ENCODE results near the gene LPCAT4. TPM values are rescaled to one million over a fixed set of nuclear protein-coding genes. Genes with fewer than 3 reads are reported as not detected.
"Not testable (repeated sequence)": the region's sequence is repeated elsewhere in the genome, so short reads cannot be mapped to it uniquely, and the experiment has no call there.

Gene LPCAT4, protein sequence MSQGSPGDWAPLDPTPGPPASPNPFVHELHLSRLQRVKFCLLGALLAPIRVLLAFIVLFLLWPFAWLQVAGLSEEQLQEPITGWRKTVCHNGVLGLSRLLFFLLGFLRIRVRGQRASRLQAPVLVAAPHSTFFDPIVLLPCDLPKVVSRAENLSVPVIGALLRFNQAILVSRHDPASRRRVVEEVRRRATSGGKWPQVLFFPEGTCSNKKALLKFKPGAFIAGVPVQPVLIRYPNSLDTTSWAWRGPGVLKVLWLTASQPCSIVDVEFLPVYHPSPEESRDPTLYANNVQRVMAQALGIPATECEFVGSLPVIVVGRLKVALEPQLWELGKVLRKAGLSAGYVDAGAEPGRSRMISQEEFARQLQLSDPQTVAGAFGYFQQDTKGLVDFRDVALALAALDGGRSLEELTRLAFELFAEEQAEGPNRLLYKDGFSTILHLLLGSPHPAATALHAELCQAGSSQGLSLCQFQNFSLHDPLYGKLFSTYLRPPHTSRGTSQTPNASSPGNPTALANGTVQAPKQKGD
- total RNA-seq (10 to 100 TPM in 2 of 4 donors, 1 to 10 TPM in 2; 8.4 to 13.1 (median 10.2) TPM), polyA plus RNA-seq (1 to 10 TPM; 6.7 to 8.5 (median 7.7) TPM)
- long read RNA-seq, donor 1, partial matches to known transcripts: 2 of 4 reads
- long read RNA-seq, donor 1, other reads (novel, unspliced or antisense): 0 of 4 reads
- long read RNA-seq, donor 2, partial matches to known transcripts: 0 of 5 reads
- long read RNA-seq, donor 2, other reads (novel, unspliced or antisense): 1 of 5 reads

DNA sequence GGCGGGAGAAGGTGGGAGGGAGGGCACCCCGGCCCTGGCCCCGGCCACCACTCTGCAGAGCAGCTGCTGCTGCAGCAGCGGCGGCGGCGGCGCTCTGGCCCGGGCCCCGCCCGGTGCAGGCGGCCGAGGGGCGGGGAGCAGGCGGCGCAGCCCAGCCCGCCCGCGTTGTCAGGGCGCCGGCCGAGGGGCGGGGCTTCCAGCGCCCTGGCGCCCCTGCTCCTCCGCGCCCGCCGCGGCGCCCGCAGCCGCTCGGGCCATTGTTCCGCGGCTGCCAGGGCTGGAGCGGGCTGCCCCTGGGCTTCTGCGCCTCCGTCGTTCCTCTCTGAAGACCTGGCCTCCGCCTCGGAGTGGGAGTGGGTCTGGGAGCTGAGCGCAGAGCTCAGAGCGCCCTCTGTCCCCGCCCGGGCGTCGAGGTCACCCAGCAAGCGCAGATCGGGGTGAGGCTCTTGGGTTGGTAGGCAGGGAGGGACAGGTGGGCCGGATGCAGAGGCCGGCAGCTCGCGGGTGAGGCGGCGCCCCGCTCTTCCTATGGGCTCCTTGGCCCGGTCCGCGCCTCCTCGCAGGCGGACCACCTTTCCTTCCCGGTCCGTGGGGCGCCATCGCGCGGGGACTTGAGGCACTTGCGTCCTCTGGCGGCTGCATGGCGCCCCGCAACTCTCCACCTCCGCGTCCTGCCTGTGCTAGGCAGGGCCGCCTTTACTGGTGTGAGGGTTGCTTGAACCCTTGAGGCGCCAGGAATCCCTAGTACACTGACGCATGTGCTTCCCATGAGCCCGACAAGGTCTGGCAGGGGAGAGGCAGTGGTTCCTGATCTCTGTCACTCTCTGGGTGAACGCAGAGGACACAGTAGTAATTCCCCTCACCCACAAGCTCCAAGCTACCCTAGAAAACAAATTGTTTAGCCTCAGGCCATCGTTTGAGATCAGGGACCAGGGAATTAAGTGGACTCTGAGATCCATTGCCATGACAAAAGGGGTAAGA, at the start of gene LPCAT4:
Gene LPCAT4, minus strand, starts transcription at position 96 of the 981 bp plus-strand sequence. CDS start 96 bp downstream, outside the sequence.
- Histone ChIP-seq H3K4me3 (peak within 1 kb of the TSS; percentile 98), H3K9me3 (no peaks in the 10 kb centered on the region), H3K36me3 (ENCODE audit: insufficient read depth in 1 of 2, low read depth in 1 of 2) (peaks cover 0 to 15% of the 10 kb centered on the region in 2 donors), H3K4me1 (peaks cover 9% of the 10 kb centered on the region), H3K27me3 (ENCODE audit: insufficient read depth in 3 of 3, low read length in 2 of 3) (no peaks in the 10 kb centered on the region), H3K27ac (peak within 1 kb of the TSS; percentile 97)
- 0 to 1% (median 0%) methylated on average over 43 to 80 of the region's 80 CpGs for WGBS, 3 donors
- TF ChIP-seq, protein P1, sequence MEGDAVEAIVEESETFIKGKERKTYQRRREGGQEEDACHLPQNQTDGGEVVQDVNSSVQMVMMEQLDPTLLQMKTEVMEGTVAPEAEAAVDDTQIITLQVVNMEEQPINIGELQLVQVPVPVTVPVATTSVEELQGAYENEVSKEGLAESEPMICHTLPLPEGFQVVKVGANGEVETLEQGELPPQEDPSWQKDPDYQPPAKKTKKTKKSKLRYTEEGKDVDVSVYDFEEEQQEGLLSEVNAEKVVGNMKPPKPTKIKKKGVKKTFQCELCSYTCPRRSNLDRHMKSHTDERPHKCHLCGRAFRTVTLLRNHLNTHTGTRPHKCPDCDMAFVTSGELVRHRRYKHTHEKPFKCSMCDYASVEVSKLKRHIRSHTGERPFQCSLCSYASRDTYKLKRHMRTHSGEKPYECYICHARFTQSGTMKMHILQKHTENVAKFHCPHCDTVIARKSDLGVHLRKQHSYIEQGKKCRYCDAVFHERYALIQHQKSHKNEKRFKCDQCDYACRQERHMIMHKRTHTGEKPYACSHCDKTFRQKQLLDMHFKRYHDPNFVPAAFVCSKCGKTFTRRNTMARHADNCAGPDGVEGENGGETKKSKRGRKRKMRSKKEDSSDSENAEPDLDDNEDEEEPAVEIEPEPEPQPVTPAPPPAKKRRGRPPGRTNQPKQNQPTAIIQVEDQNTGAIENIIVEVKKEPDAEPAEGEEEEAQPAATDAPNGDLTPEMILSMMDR (IDR thresholded peaks at IDR 0.05): peak; percentile 95
- intact Hi-C loops (cut with DNase I): loop anchor here in 1 of 2 donors (1.0 kb wide), 2 partner anchors 24 to 125 kb away; partner anchors contain the start of genes NOP10 and NUTM1
- DNase-seq (peak; percentile 87 to 93), ATAC-seq (peak; percentile 94 to 96 (median 96))

DNA sequence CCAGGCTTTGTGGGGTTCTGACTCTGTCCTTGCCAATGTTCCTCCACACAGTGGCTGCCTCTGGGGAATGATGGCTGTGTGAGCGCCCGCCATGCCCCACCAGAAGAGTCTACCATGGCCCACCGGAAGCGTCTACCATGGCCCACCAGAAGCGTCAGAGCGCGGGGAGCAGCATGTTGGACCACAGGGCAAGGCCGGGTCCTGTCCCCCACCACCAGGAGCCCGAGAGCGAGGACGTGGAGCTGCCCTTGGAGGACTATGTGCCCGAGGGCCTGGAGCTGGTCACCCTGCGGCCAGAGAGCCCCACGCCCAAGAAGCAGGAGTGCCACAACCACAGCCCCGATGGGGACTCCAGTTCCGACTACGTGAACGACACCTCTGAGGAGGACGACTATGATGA, 42.5 kb upstream of the LPCAT4 start:
- H3K27ac ChIP-seq; H3K9me3 ChIP-seq; intact Hi-C loops (cut with DNase I); ATAC-seq; H3K36me3 ChIP-seq (ENCODE audit: insufficient read depth in 1 of 2, low read depth in 1 of 2); H3K4me1 ChIP-seq; H3K4me3 ChIP-seq; H3K27me3 ChIP-seq (ENCODE audit: insufficient read depth in 3 of 3, low read length in 2 of 3); DNase-seq: not testable (repeated sequence)
- WGBS, 3 donors: 97 to 100% (median 99%) methylated on average over 4 to 9 of the region's 19 CpGs

DNA sequence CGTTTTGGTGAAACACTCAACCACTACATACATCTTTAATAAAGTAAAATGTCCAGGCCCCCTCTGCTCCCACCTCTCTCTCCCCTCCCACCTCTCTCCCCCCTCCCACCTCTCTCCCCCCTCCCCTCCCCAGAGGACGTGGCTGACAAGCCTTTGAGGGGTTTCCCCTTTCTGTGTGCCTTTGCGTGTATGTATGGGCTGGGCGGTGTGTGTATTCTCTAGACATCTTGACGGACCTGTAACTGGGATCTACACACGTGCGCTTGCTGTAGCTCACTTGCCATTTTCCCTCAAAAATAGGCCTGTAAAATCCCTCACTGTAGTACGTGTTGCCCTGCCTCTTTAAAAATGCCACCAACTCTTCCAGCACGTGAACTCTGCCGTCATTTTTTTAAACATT, 42.0 kb upstream of the LPCAT4 start:
- ATAC-seq; H3K27ac ChIP-seq; H3K4me3 ChIP-seq; H3K36me3 ChIP-seq (ENCODE audit: insufficient read depth in 1 of 2, low read depth in 1 of 2); H3K4me1 ChIP-seq; intact Hi-C loops (cut with DNase I); H3K9me3 ChIP-seq; DNase-seq; H3K27me3 ChIP-seq (ENCODE audit: insufficient read depth in 3 of 3, low read length in 2 of 3): not testable (repeated sequence)
- WGBS, 3 donors: 64 to 81% (median 79%) methylated on average over 2 to 3 of the region's 10 CpGs

DNA sequence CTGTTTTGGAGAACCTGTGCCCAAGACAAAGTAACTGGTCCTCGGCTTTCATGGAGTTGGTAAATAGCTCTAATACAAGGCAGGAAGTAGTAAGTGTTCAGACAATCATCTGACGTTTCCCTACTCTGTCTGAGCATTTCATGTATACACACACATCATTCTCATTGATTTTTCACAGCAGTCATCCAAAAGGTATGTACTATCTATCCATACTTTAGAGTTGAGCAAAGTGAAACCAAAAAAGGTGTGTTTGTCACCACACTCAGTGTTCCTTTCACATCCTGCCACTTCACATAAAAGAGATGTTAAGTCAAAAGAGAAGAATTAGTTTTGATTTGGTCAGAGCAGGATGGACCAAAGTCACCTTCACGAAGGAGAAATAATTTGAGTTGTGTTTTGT, 36.9 kb upstream of the LPCAT4 start:
- H3K27me3 ChIP-seq (ENCODE audit: insufficient read depth in 3 of 3, low read length in 2 of 3); H3K4me3 ChIP-seq; DNase-seq; intact Hi-C loops (cut with DNase I); H3K9me3 ChIP-seq; H3K27ac ChIP-seq; ATAC-seq; H3K4me1 ChIP-seq; H3K36me3 ChIP-seq (ENCODE audit: insufficient read depth in 1 of 2, low read depth in 1 of 2): not testable (repeated sequence)
- WGBS, 3 donors: no CpG with 5 or more reads among the region's 3 CpGs

DNA sequence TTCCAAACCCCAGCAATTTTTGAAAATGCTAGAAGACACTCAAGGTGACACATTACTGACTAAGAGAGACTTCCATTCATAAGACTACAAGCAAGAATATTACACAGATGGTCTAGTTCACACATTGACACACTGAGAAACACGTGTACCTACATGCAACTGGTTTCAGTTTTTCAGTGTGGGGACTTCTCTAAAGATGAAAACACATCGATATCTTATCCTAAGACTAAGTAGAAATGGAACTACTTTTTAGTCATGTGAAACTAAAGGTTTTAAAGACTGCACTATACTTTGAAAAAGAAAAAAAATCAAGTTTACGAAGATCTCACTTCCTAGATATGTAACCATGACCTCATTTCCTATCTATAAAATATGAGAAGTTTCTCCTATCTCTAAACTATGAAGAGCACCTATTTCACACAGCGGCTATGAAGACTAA, 36.2 kb upstream of the LPCAT4 start:
- 98 to 100% (median 99%) methylated on average over 1 of the region's 4 CpGs for WGBS, 3 donors
- ATAC-seq; H3K4me3 ChIP-seq; H3K9me3 ChIP-seq; intact Hi-C loops (cut with DNase I); H3K4me1 ChIP-seq; DNase-seq; H3K36me3 ChIP-seq (ENCODE audit: insufficient read depth in 1 of 2, low read depth in 1 of 2); H3K27ac ChIP-seq; H3K27me3 ChIP-seq (ENCODE audit: insufficient read depth in 3 of 3, low read length in 2 of 3): not testable (repeated sequence)

DNA sequence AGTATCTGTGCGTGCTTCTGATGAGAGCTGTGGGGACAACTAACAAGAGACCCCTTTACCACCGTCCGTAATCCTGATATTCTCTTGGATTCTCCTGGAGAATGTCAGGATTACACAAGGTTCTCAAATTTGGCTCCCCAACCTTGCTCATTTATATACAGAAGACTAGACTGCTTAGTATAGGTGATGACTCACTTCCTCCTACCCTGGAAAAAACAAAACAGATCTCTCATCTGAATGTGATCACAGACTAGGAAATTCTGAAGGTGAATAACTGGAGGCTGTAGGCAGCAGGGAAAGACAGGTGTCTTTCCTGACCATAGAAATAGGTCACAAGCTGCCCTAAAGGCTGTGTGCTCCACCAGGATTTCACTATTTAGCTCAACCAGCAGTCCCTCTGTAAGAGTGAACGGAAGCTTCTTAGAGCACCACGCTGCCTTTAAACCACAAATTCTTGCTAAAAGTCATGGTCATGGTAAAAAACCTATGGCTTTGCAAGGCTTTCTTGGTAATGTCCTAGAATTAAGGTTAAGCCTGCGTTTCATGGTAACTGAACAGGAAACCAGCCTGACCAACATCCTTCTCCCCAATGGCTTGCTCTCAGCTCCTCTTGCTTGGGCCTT, 30.8 kb upstream of the LPCAT4 start:
- H3K4me1 ChIP-seq; intact Hi-C loops (cut with DNase I): not testable (repeated sequence)
- WGBS, 3 donors: 84 to 94% (median 90%) methylated on average over 2 to 3 of the region's 6 CpGs

DNA sequence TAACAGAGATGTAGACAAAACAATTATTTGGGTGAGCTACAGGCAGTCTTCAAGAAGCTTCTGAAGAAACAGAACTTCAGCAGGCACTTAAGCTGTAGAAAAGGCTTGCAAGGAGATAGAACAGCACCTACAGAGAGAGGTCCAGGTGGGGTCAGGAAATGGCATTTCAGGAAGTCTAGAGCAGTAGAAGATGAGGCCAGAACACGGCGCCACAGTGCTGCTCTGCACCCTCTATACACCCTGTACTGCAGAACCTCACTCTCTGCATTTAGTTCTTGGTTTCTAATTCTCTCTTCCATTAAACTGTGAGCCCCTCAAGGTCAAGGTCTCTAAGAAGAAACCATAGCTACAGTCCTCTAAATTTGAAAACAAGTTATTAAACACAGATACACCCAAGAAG, 26.0 kb upstream of the LPCAT4 start:
- H3K4me1 ChIP-seq; H3K4me3 ChIP-seq; H3K27ac ChIP-seq; intact Hi-C loops (cut with DNase I); H3K9me3 ChIP-seq; H3K36me3 ChIP-seq (ENCODE audit: insufficient read depth in 1 of 2, low read depth in 1 of 2); ATAC-seq; H3K27me3 ChIP-seq (ENCODE audit: insufficient read depth in 3 of 3, low read length in 2 of 3); DNase-seq: not testable (repeated sequence)
- 100% methylated on average over 2 of the region's 2 CpGs; no CpG with 5 or more reads in 2 of the 3 donors for WGBS, 3 donors

More for the DNA sequence above, 30.8 kb upstream of the LPCAT4 start:
- ATAC-seq: peak in 1 of 4 donors; percentile 52
- not testable (repeated sequence) for H3K36me3 ChIP-seq (ENCODE audit: insufficient read depth in 1 of 2, low read depth in 1 of 2); H3K4me3 ChIP-seq; H3K27me3 ChIP-seq (ENCODE audit: insufficient read depth in 3 of 3, low read length in 2 of 3); H3K9me3 ChIP-seq; DNase-seq
- H3K27ac ChIP-seq: peak overlapping the region; percentile 41

DNA sequence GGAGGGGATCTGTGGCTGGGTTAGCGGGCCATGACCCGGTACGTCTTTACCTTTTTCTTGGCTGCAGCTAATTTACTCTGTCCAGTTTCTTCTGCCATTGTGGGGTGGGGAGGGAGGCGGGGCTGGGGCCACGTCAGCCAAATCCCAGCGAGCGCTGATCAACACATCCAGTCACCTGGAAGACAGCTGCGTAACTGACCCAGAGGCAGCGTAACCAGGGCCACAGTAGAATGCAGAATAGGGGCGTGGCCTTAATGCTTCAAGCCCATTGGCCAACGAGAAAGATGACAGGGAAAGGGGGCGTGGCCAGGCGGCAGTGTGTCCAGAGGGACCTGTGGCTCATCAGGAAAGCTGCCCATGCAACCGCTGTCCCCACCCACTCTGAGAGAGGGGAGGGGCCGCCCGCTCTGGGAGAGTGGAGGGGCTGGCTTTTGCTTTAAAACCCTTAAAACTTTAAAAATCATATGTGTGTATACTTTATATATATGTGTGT, 22.6 kb upstream of the LPCAT4 start:
- intact Hi-C loops (cut with DNase I); H3K4me1 ChIP-seq; H3K27me3 ChIP-seq (ENCODE audit: insufficient read depth in 3 of 3, low read length in 2 of 3); H3K4me3 ChIP-seq; H3K27ac ChIP-seq; DNase-seq; H3K9me3 ChIP-seq; ATAC-seq; H3K36me3 ChIP-seq (ENCODE audit: insufficient read depth in 1 of 2, low read depth in 1 of 2): not testable (repeated sequence)
- no CpG with 5 or more reads among the region's 16 CpGs for WGBS, 3 donors

All from psoas muscle (tissue), 8 donors.